GM12801 (cell line): ENCODE results near the gene AMBRA1.

Experiments
- TF ChIP-seq, protein P1 (sequence below): IDR thresholded peaks from one replicate; pipeline ENCODE4 v1.5.1; 2011; ENCODE audit warnings: control low read depth; ENCODE audit not compliant: insufficient read length; ENCODE audit errors: extremely low read depth

Gene AMBRA1

DNA sequence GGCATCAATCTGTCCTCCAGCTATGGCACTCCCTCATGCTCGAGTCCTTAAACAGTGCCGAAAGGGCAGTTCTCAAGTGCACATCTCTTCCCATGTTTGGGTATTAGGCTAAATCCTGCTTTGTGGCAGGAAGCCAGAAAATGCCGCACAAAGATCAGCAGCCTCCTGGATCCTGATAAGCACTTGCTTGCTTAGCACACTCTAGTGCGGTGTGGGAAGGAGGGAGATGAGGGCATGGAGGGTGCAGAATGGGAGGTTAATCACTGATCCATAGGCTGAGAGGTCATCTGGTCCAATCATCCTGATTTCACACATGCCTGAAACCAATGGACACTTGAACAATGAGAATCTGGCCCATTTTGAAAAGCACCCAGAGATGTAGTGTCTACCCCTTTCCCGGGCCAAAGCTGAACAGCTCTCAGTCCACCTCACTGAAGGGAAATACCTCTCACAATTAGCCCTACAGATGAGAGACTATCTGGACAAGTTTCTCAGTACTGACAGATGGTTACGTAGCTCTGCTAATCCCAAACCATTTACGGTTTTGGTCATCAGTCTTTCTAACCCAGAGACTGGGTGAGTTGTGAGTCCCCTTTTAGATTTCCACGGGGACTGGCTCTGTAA, 172.5 kb downstream of the AMBRA1 start:
- TF ChIP-seq, protein P1, sequence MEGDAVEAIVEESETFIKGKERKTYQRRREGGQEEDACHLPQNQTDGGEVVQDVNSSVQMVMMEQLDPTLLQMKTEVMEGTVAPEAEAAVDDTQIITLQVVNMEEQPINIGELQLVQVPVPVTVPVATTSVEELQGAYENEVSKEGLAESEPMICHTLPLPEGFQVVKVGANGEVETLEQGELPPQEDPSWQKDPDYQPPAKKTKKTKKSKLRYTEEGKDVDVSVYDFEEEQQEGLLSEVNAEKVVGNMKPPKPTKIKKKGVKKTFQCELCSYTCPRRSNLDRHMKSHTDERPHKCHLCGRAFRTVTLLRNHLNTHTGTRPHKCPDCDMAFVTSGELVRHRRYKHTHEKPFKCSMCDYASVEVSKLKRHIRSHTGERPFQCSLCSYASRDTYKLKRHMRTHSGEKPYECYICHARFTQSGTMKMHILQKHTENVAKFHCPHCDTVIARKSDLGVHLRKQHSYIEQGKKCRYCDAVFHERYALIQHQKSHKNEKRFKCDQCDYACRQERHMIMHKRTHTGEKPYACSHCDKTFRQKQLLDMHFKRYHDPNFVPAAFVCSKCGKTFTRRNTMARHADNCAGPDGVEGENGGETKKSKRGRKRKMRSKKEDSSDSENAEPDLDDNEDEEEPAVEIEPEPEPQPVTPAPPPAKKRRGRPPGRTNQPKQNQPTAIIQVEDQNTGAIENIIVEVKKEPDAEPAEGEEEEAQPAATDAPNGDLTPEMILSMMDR, result no peak

- TF ChIP-seq, protein P1, result no peak
Measured at GRCh38 chr11:46420513-46420912, 173.3 kb downstream of the AMBRA1 start.

GRCh38 chr11:46418751-46419150, 175.1 kb downstream of the AMBRA1 start:
- TF ChIP-seq, protein P1, result no peak

DNA sequence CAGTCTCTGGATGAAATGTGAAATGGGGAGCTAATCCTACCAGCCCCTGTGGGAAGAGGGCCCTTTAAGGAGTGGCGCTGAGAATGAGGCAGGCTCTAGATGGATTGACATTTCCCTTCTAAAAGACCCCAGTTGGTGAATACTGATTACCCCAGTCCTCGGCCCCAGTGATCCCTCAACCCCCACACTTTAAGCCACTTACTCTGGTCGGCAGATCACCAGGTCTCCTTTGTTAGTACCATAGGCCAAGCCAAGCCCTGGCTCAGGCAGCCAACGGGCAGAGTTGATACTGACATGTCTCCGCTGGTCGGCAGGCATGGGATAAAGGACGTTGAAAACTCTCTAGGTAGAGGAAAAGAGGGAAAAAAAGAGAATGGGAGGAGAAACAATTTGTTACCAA, 176.1 kb downstream of the AMBRA1 start:
- TF ChIP-seq, protein P1, result no peak

DNA sequence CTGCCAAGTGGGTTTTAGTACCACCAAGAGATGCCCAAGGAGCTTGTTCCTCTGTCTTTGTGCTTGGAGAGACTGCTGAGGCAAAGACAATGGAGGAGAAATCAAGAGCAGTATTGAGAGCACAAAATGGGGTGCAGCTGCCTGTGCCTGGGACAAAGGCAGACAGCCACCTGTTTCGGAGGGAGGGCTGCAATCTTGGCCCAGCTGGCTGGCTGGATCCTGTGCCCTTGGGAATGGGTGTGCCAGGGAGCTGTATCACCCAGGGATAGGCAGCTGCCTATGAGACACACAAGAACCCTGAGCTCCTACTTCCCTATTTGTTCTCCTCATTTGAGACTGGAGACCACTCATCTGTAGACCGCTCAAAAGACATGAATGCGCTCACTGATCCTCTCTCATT, 178.9 kb downstream of the AMBRA1 start:
- TF ChIP-seq, protein P1, result no peak

GRCh38 chr11:46414466-46414796, 179.4 kb downstream of the AMBRA1 start:
- TF ChIP-seq, protein P1, result no peak

DNA sequence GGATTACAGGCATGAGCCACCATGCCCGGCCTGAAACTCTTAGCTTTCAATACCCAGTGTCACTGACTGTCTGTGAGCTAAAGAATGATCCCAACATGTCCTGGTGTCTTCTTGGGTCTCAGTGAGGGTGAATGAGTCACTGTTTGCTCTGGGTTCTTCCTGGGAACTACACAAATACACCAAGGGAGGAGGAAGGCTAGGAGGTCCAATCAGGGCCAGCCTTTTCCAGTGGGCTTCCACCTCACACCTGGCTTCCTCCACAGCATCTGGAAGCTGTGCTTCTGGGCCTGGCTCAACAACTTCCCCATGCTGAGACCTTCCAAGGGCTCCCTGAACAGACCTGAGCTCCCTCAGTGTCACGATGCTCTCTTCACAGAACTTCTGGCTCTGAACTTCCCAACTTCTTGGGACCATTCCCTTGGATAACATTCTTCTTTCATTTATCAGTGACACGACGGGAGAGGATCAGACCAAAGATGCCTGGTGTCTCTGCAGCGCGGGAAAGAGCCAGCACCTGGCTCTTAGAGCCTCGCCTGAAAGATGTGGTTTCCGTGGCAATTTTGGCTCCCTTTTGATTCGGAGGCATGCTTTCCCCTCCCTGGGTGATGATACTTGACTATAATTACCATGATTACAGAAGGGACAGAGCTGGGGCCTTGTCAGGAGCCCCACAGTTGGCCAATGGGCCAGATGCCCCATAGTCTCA, 179.9 kb downstream of the AMBRA1 start:
- TF ChIP-seq, protein P1, result no peak
